GM12891 (cell line): ENCODE results near the gene ZNF592.

ENCODE experiments used
- PAX5 ChIP-seq: IDR thresholded peaks from 2 replicates; pipeline ENCODE4 v1.6.1; 2011; ENCODE audit warnings: low read length, moderate library complexity, mild to moderate bottlenecking; ENCODE audit not compliant: insufficient read depth, severe bottlenecking
- POLR2A ChIP-seq: IDR thresholded peaks from 2 replicates; pipeline ENCODE4 v1.6.1; 2011; ENCODE audit warnings: low read depth, low read length, control low read depth
- POLR2AphosphoS5 ChIP-seq: IDR thresholded peaks from 2 replicates; pipeline ENCODE4 v1.6.1; 2011; ENCODE audit warnings: low read depth, low read length, control low read depth
- POU2F2 ChIP-seq: IDR thresholded peaks from 2 replicates; pipeline ENCODE4 v1.6.1; 2011; ENCODE audit warnings: low read depth, mild to moderate bottlenecking, control low read depth, low read length, moderate library complexity
- SPI1 ChIP-seq: IDR thresholded peaks from 2 replicates; pipeline ENCODE4 v1.6.1; 2011; ENCODE audit warnings: low read depth, low read length, control low read depth
- TAF1 ChIP-seq: IDR thresholded peaks from 2 replicates; pipeline ENCODE4 v1.6.1; 2011; ENCODE audit warnings: low read depth, low read length, control low read depth

DNA sequence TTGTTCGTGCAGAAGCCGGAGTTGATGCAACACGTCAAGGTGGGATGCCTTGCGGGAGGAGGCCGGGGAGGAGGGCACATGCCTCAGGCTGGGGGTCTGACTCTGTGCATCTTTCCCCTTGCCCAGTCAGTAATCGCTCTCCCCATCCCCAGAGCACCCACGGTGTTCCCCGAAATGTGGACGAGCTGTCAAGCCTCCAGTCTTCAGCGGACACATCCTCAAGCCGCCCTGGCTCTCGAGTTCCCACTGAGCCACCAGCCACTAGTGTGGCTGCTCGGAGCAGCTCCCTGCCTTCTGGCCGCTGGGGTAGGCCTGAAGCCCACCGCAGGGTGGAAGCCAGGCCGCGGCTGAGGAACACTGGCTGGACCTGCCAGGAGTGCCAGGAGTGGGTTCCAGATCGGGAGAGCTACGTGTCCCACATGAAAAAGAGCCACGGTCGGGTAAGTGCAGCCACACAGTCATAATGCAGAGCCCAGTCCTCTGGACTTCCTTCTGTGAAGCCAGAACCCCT, 50.1 kb downstream of the ZNF592 start:
- no peak for TF ChIP-seq POLR2AphosphoS5
- TF ChIP-seq TAF1, result no peak
- TF ChIP-seq SPI1, result no peak
- no peak for TF ChIP-seq POLR2A
- no peak for TF ChIP-seq PAX5
- no peak for TF ChIP-seq POU2F2
